Measurements from ENCODE around the gene TLE3. TPM values are rescaled to one million over a fixed set of nuclear protein-coding genes. Genes with fewer than 3 reads are reported as not detected.

Gene TLE3
- total and polyA plus RNA-seq, 3 experiments from 2014 or later, result 19.4 to 76.5 (median 73.1) TPM

- Histone ChIP-seq H3K4me1 (ENCODE audit: insufficient read depth, low read length) (no peaks in the 10 kb centered on the region), H3K9me3 (ENCODE audit: low read length) (no peaks in the 10 kb centered on the region), H3K27ac (ENCODE audit: low read depth, low read length) (no peak overlapping the region), H3K4me3 (ENCODE audit: low read length) (no peak overlapping the region), H3K27me3 (ENCODE audit: insufficient read depth, low read length, poor library complexity, severe bottlenecking) (no peaks in the 10 kb centered on the region), H3K36me3 (ENCODE audit: insufficient read depth, low read length) (peaks cover 66% of the 10 kb centered on the region)
- H3K27me3 Mint-ChIP-seq, result no peaks in the 10 kb centered on the region
- ChIA-PET CTCF (interaction anchor here (1.0 kb wide), 1 partner anchor 10 kb away, joined by 3 read pairs; no protein-coding TSS in a partner anchor), POLR2A (interaction anchor here (0.6 kb wide), 1 partner anchor 42 kb away, joined by 11 read pairs; no protein-coding TSS in a partner anchor)
- H3K36me3 Mint-ChIP-seq, result peaks cover 6 to 96% (median 29%) of the 10 kb centered on the region in 3 donors
- H3K27ac Mint-ChIP-seq, result peak overlapping the region in 1 of 8 donors; percentile 26
- DNase-seq, result peak in 1 of 5 donors; percentile 50
- H3K4me1 Mint-ChIP-seq, result no peaks in the 10 kb centered on the region
- H3K9me3 Mint-ChIP-seq, result no peaks in the 10 kb centered on the region
- H3K4me3 Mint-ChIP-seq, result no peak overlapping the region
Measured at GRCh38 chr15:70057931-70058641, 39.6 kb downstream of the TLE3 start.

GRCh38 chr15:70056091-70056680, 41.5 kb downstream of the TLE3 start:
- DNase-seq, result peak in 1 of 5 donors; percentile 30
- no peak overlapping the region for H3K27ac ChIP-seq (ENCODE audit: low read depth, low read length)
- H3K4me1 ChIP-seq (ENCODE audit: insufficient read depth, low read length), result no peaks in the 10 kb centered on the region
- H3K27ac Mint-ChIP-seq, result peak overlapping the region in 1 of 8 donors; percentile 57
- ChIA-PET CTCF (interaction anchor here (1.6 kb wide), 1 partner anchor 13 kb away, joined by 3 read pairs; no protein-coding TSS in a partner anchor), POLR2A (no interaction called here)
- peaks cover 67% of the 10 kb centered on the region for H3K36me3 ChIP-seq (ENCODE audit: insufficient read depth, low read length)
- no peaks in the 10 kb centered on the region for H3K9me3 Mint-ChIP-seq
- no peaks in the 10 kb centered on the region for H3K27me3 Mint-ChIP-seq
- H3K27me3 ChIP-seq (ENCODE audit: insufficient read depth, low read length, poor library complexity, severe bottlenecking), result no peaks in the 10 kb centered on the region
- peaks cover 6 to 98% (median 30%) of the 10 kb centered on the region in 3 donors for H3K36me3 Mint-ChIP-seq
- H3K4me3 ChIP-seq (ENCODE audit: low read length), result no peak overlapping the region
- H3K4me1 Mint-ChIP-seq, result no peaks in the 10 kb centered on the region
- no peaks in the 10 kb centered on the region for H3K9me3 ChIP-seq (ENCODE audit: low read length)
- no peak overlapping the region for H3K4me3 Mint-ChIP-seq

GRCh38 chr15:70055601-70056051, 42.1 kb downstream of the TLE3 start:
- Histone ChIP-seq H3K4me1 (ENCODE audit: insufficient read depth, low read length) (no peaks in the 10 kb centered on the region), H3K9me3 (ENCODE audit: low read length) (no peaks in the 10 kb centered on the region), H3K27me3 (ENCODE audit: insufficient read depth, low read length, poor library complexity, severe bottlenecking) (no peaks in the 10 kb centered on the region), H3K4me3 (ENCODE audit: low read length) (no peak overlapping the region), H3K27ac (ENCODE audit: low read depth, low read length) (no peak overlapping the region), H3K36me3 (ENCODE audit: insufficient read depth, low read length) (peaks cover 70% of the 10 kb centered on the region)
- ChIA-PET POLR2A (no interaction called here), CTCF (no interaction called here)
- Mint-ChIP-seq H3K27me3 (no peaks in the 10 kb centered on the region), H3K4me3 (no peak overlapping the region), H3K27ac (peak overlapping the region in 2 of 8 donors; percentile 29 to 46), H3K9me3 (no peaks in the 10 kb centered on the region), H3K4me1 (no peaks in the 10 kb centered on the region), H3K36me3 (peaks cover 7 to 98% (median 29%) of the 10 kb centered on the region in 3 donors)
- peak in 1 of 5 donors; percentile 9 for DNase-seq

- no peaks in the 10 kb centered on the region for H3K27me3 ChIP-seq (ENCODE audit: insufficient read depth, low read length, poor library complexity, severe bottlenecking)
- ChIA-PET POLR2A (no interaction called here), CTCF (no interaction called here)
- H3K36me3 Mint-ChIP-seq, result peaks cover 10 to 98% (median 34%) of the 10 kb centered on the region in 3 donors
- H3K9me3 Mint-ChIP-seq, result no peaks in the 10 kb centered on the region
- no peak overlapping the region for H3K4me3 Mint-ChIP-seq
- H3K4me3 ChIP-seq (ENCODE audit: low read length), result no peak overlapping the region
- no peak overlapping the region for H3K27ac Mint-ChIP-seq
- peak in 1 of 5 donors; percentile 36 for DNase-seq
- H3K4me1 Mint-ChIP-seq, result no peaks in the 10 kb centered on the region
- no peaks in the 10 kb centered on the region for H3K9me3 ChIP-seq (ENCODE audit: low read length)
- peaks cover 71% of the 10 kb centered on the region for H3K36me3 ChIP-seq (ENCODE audit: insufficient read depth, low read length)
- H3K4me1 ChIP-seq (ENCODE audit: insufficient read depth, low read length), result no peaks in the 10 kb centered on the region
- H3K27me3 Mint-ChIP-seq, result no peaks in the 10 kb centered on the region
- no peak overlapping the region for H3K27ac ChIP-seq (ENCODE audit: low read depth, low read length)
Measured at GRCh38 chr15:70054884-70055387, 42.8 kb downstream of the TLE3 start.

GRCh38 chr15:70054366-70054765, 43.4 kb downstream of the TLE3 start:
- H3K36me3 ChIP-seq (ENCODE audit: insufficient read depth, low read length), result peaks cover 66% of the 10 kb centered on the region
- H3K9me3 ChIP-seq (ENCODE audit: low read length), result no peaks in the 10 kb centered on the region
- H3K9me3 Mint-ChIP-seq, result no peaks in the 10 kb centered on the region
- H3K36me3 Mint-ChIP-seq, result peaks cover 9 to 98% (median 32%) of the 10 kb centered on the region in 3 donors
- H3K4me1 Mint-ChIP-seq, result no peaks in the 10 kb centered on the region
- H3K27ac ChIP-seq (ENCODE audit: low read depth, low read length), result no peak overlapping the region
- H3K27ac Mint-ChIP-seq, result peak overlapping the region in 1 of 8 donors; percentile 88
- H3K4me1 ChIP-seq (ENCODE audit: insufficient read depth, low read length), result no peaks in the 10 kb centered on the region
- H3K27me3 ChIP-seq (ENCODE audit: insufficient read depth, low read length, poor library complexity, severe bottlenecking), result no peaks in the 10 kb centered on the region
- H3K27me3 Mint-ChIP-seq, result no peaks in the 10 kb centered on the region
- no peak overlapping the region for H3K4me3 Mint-ChIP-seq
- CTCF ChIA-PET, result no interaction called here
- peak in 1 of 5 donors; percentile 33 for DNase-seq
- POLR2A ChIA-PET, result no interaction called here
- H3K4me3 ChIP-seq (ENCODE audit: low read length), result no peak overlapping the region

- peak in 1 of 5 donors; percentile 26 for DNase-seq
- no peaks in the 10 kb centered on the region for H3K9me3 Mint-ChIP-seq
- POLR2A ChIA-PET, result no interaction called here
- Histone ChIP-seq H3K4me1 (ENCODE audit: insufficient read depth, low read length) (no peaks in the 10 kb centered on the region), H3K4me3 (ENCODE audit: low read length) (no peak overlapping the region), H3K36me3 (ENCODE audit: insufficient read depth, low read length) (peaks cover 61% of the 10 kb centered on the region), H3K9me3 (ENCODE audit: low read length) (no peaks in the 10 kb centered on the region), H3K27ac (ENCODE audit: low read depth, low read length) (no peak overlapping the region), H3K27me3 (ENCODE audit: insufficient read depth, low read length, poor library complexity, severe bottlenecking) (no peaks in the 10 kb centered on the region)
- CTCF ChIA-PET, result no interaction called here
- no peaks in the 10 kb centered on the region for H3K27me3 Mint-ChIP-seq
- H3K4me1 Mint-ChIP-seq, result no peaks in the 10 kb centered on the region
- no peak overlapping the region for H3K4me3 Mint-ChIP-seq
- peaks cover 4 to 98% (median 27%) of the 10 kb centered on the region in 3 donors for H3K36me3 Mint-ChIP-seq
- H3K27ac Mint-ChIP-seq, result peak overlapping the region in 2 of 8 donors; percentile 51 to 88
Measured at GRCh38 chr15:70053716-70054229, 43.9 kb downstream of the TLE3 start.

GRCh38 chr15:70053001-70053715, 44.6 kb downstream of the TLE3 start:
- Mint-ChIP-seq H3K9me3 (no peaks in the 10 kb centered on the region), H3K4me3 (no peak overlapping the region), H3K4me1 (no peaks in the 10 kb centered on the region), H3K27me3 (no peaks in the 10 kb centered on the region), H3K36me3 (peaks cover 4 to 97% (median 25%) of the 10 kb centered on the region in 3 donors), H3K27ac (peak overlapping the region in 2 of 8 donors; percentile 24 to 42)
- POLR2A ChIA-PET, result no interaction called here
- CTCF ChIA-PET, result no interaction called here
- Histone ChIP-seq H3K36me3 (ENCODE audit: insufficient read depth, low read length) (peaks cover 54% of the 10 kb centered on the region), H3K9me3 (ENCODE audit: low read length) (no peaks in the 10 kb centered on the region), H3K4me1 (ENCODE audit: insufficient read depth, low read length) (no peaks in the 10 kb centered on the region), H3K27me3 (ENCODE audit: insufficient read depth, low read length, poor library complexity, severe bottlenecking) (no peaks in the 10 kb centered on the region), H3K4me3 (ENCODE audit: low read length) (no peak overlapping the region), H3K27ac (ENCODE audit: low read depth, low read length) (no peak overlapping the region)
- DNase-seq, result peak in 1 of 5 donors; percentile 46
